Measurements from ENCODE around the gene INPP4B.

The INPP4B gene

GRCh38 chr4:142615324-142615665 lies 230.8 kb downstream of the INPP4B start:
- H3K4me1 ChIP-seq: no peaks in the 10 kb centered on the region
- no peak overlapping the region for H2AFZ ChIP-seq
- no peaks in the 10 kb centered on the region for H3K36me3 ChIP-seq (ENCODE audit: control insufficient read depth, insufficient read depth, low read length)
- no peaks in the 10 kb centered on the region for H3K9me3 ChIP-seq (ENCODE audit: control insufficient read depth, low read length)
- H3K4me3 ChIP-seq (ENCODE audit: low read depth, low read length): no peak overlapping the region
- no peaks in the 10 kb centered on the region for H3K27me3 ChIP-seq (ENCODE audit: control insufficient read depth, insufficient read depth, low read length)
- no peak overlapping the region for H3K9ac ChIP-seq
- no peak overlapping the region for H3K27ac ChIP-seq
- no peak for TF ChIP-seq CTCF (IDR thresholded peaks at IDR 0.05)
- no peak overlapping the region for H3K4me2 ChIP-seq (ENCODE audit: low read length)
- no peaks in the 10 kb centered on the region for H3K79me2 ChIP-seq

GRCh38 chr4:142614621-142615323 lies 231.3 kb downstream of the INPP4B start:
- Histone ChIP-seq H3K4me3 (ENCODE audit: low read depth, low read length) (no peak overlapping the region), H3K4me2 (ENCODE audit: low read length) (no peak overlapping the region), H3K4me1 (no peaks in the 10 kb centered on the region), H2AFZ (no peak overlapping the region), H3K79me2 (no peaks in the 10 kb centered on the region), H3K9me3 (ENCODE audit: control insufficient read depth, low read length) (no peaks in the 10 kb centered on the region), H3K36me3 (ENCODE audit: control insufficient read depth, insufficient read depth, low read length) (no peaks in the 10 kb centered on the region), H3K27me3 (ENCODE audit: control insufficient read depth, insufficient read depth, low read length) (no peaks in the 10 kb centered on the region), H3K27ac (no peak overlapping the region), H3K9ac (no peak overlapping the region)
- TF ChIP-seq CTCF (IDR thresholded peaks at IDR 0.05): no peak

GRCh38 chr4:142607976-142608375 lies 238.1 kb downstream of the INPP4B start:
- H3K9ac ChIP-seq: no peak overlapping the region
- H3K4me2 ChIP-seq (ENCODE audit: low read length): no peak overlapping the region
- no peak overlapping the region for H3K27ac ChIP-seq
- H3K36me3 ChIP-seq (ENCODE audit: control insufficient read depth, insufficient read depth, low read length): no peaks in the 10 kb centered on the region
- no peaks in the 10 kb centered on the region for H3K27me3 ChIP-seq (ENCODE audit: control insufficient read depth, insufficient read depth, low read length)
- no peak overlapping the region for H2AFZ ChIP-seq
- TF ChIP-seq CTCF (IDR thresholded peaks at IDR 0.05): no peak
- no peaks in the 10 kb centered on the region for H3K9me3 ChIP-seq (ENCODE audit: control insufficient read depth, low read length)
- H3K4me1 ChIP-seq: no peaks in the 10 kb centered on the region
- H3K79me2 ChIP-seq: no peaks in the 10 kb centered on the region
- H3K4me3 ChIP-seq (ENCODE audit: low read depth, low read length): no peak overlapping the region

- H3K27me3 ChIP-seq (ENCODE audit: control insufficient read depth, insufficient read depth, low read length): no peaks in the 10 kb centered on the region
- TF ChIP-seq CTCF (IDR thresholded peaks at IDR 0.05): no peak
- no peak overlapping the region for H3K27ac ChIP-seq
- H3K36me3 ChIP-seq (ENCODE audit: control insufficient read depth, insufficient read depth, low read length): no peaks in the 10 kb centered on the region
- H3K79me2 ChIP-seq: no peaks in the 10 kb centered on the region
- no peak overlapping the region for H3K4me3 ChIP-seq (ENCODE audit: low read depth, low read length)
- no peaks in the 10 kb centered on the region for H3K4me1 ChIP-seq
- no peaks in the 10 kb centered on the region for H3K9me3 ChIP-seq (ENCODE audit: control insufficient read depth, low read length)
- no peak overlapping the region for H3K9ac ChIP-seq
- H2AFZ ChIP-seq: no peak overlapping the region
- H3K4me2 ChIP-seq (ENCODE audit: low read length): no peak overlapping the region
Observed at GRCh38 chr4:142600952-142601351, 245.1 kb downstream of the INPP4B start.

GRCh38 chr4:142598132-142598531 lies 248.0 kb downstream of the INPP4B start:
- H2AFZ ChIP-seq: no peak overlapping the region
- H3K36me3 ChIP-seq (ENCODE audit: control insufficient read depth, insufficient read depth, low read length): no peaks in the 10 kb centered on the region
- no peaks in the 10 kb centered on the region for H3K79me2 ChIP-seq
- H3K4me2 ChIP-seq (ENCODE audit: low read length): no peak overlapping the region
- no peaks in the 10 kb centered on the region for H3K9me3 ChIP-seq (ENCODE audit: control insufficient read depth, low read length)
- no peak overlapping the region for H3K4me3 ChIP-seq (ENCODE audit: low read depth, low read length)
- no peak overlapping the region for H3K9ac ChIP-seq
- no peak for TF ChIP-seq CTCF (IDR thresholded peaks at IDR 0.05)
- H3K27ac ChIP-seq: no peak overlapping the region
- H3K4me1 ChIP-seq: no peaks in the 10 kb centered on the region
- no peaks in the 10 kb centered on the region for H3K27me3 ChIP-seq (ENCODE audit: control insufficient read depth, insufficient read depth, low read length)

Data from parathyroid adenoma (tissue), 2 donors.